GM23338 (cell line): ENCODE measurements around the gene FILIP1L. TPM values are rescaled to one million over a fixed set of nuclear protein-coding genes. Genes with fewer than 3 reads are reported as not detected.

ENCODE experiments used
- ATAC-seq: fragments of 200-7000 bp; cut with Tn5 transposase; 3 replicates; pipeline ENCODE4 v1.9.1; 2020
- DNase-seq: peaks from one replicate; pipeline ENCODE4 v3.0.0-alpha.2; 2015; ENCODE audit warnings: low spot score
- H2AFZ ChIP-seq: fragments of 200-600 bp; sonication (generic); 2 replicates; pipeline ENCODE4 v1.8.0; 2016; ENCODE audit warnings: antibody characterized with exemption, mild to moderate bottlenecking, moderate library complexity
- H3F3A ChIP-seq: fragments of 200-600 bp; sonication (generic); replicated peaks from 2 replicates; pipeline ENCODE4 v1.8.0; 2017; ENCODE audit warnings: antibody characterized with exemption, mixed run types, low read depth
- H3K27ac ChIP-seq: fragments of 200-600 bp; sonication (generic); 2 replicates; pipeline ENCODE4 v1.6.1; 2016; ENCODE audit warnings: low read depth
- H3K27me3 ChIP-seq: fragments of 200-600 bp; sonication (generic); 2 replicates; pipeline ENCODE4 v1.8.0; 2016; ENCODE audit warnings: mild to moderate bottlenecking, mixed run types, moderate library complexity; ENCODE audit not compliant: insufficient read depth
- H3K36me3 ChIP-seq: fragments of 200-600 bp; sonication (generic); 2 replicates; pipeline ENCODE4 v1.8.0; 2016; ENCODE audit warnings: mild to moderate bottlenecking; ENCODE audit not compliant: insufficient read depth
- H3K4me1 ChIP-seq: fragments of 200-600 bp; sonication (generic); 2 replicates; pipeline ENCODE4 v1.8.0; 2016; ENCODE audit warnings: mild to moderate bottlenecking, moderate library complexity; ENCODE audit not compliant: insufficient read depth
- H3K4me2 ChIP-seq: fragments of 200-600 bp; sonication (generic); 2 replicates; pipeline ENCODE4 v1.7.1; 2017; ENCODE audit warnings: mixed run types
- H3K4me3 ChIP-seq: fragments of 200-600 bp; sonication (generic); 2 replicates; pipeline ENCODE4 v1.6.1; 2016; ENCODE audit warnings: mixed run types
- H3K79me2 ChIP-seq: fragments of 200-600 bp; sonication (generic); replicated peaks from 2 replicates; pipeline ENCODE4 v1.8.0; 2017; ENCODE audit warnings: mild to moderate bottlenecking; ENCODE audit not compliant: insufficient read depth
- H3K9me2 ChIP-seq: fragments of 200-600 bp; sonication (generic); 2 replicates; pipeline ENCODE4 v1.8.0; 2017; ENCODE audit not compliant: insufficient read depth
- H4K20me1 ChIP-seq: fragments of 200-600 bp; sonication (generic); replicated peaks from 2 replicates; pipeline ENCODE4 v1.8.0; 2017; ENCODE audit warnings: mild to moderate bottlenecking; ENCODE audit not compliant: insufficient read depth
- H3K27ac Mint-ChIP-seq: 2 replicates; pipeline ENCODE4 v1.8.0; 2020; ENCODE audit warnings: inconsistent platforms, mild to moderate bottlenecking, moderate library complexity, mixed read lengths
- H3K27me3 Mint-ChIP-seq: 3 replicates; pipeline ENCODE4 v1.8.0; 2022; ENCODE audit warnings: low read depth, mild to moderate bottlenecking, moderate library complexity, mixed read lengths, inconsistent platforms; ENCODE audit not compliant: insufficient read depth, poor library complexity
- H3K36me3 Mint-ChIP-seq: 3 replicates; pipeline ENCODE4 v1.8.0; 2021; ENCODE audit warnings: low read depth, mild to moderate bottlenecking, inconsistent platforms, moderate library complexity, mixed read lengths
- H3K4me1 Mint-ChIP-seq: 3 replicates; pipeline ENCODE4 v1.8.0; 2020; ENCODE audit warnings: mild to moderate bottlenecking, inconsistent platforms, mixed read lengths
- H3K4me3 Mint-ChIP-seq: 3 replicates; pipeline ENCODE4 v1.8.0; 2021; ENCODE audit warnings: moderate library complexity, mild to moderate bottlenecking, inconsistent platforms, mixed read lengths
- H3K9me3 Mint-ChIP-seq: 3 replicates; pipeline ENCODE4 v1.8.0; 2020; ENCODE audit warnings: moderate library complexity, mild to moderate bottlenecking, inconsistent platforms, mixed read lengths
- CREB1 ChIP-seq: fragments of 250-450 bp; sonication (Bioruptor Pico); IDR thresholded peaks from 2 replicates; pipeline ENCODE4 v1.5.0; 2020; ENCODE audit warnings: low read depth, mild to moderate bottlenecking, moderate library complexity
- ETS1 ChIP-seq: IDR thresholded peaks from 2 replicates; pipeline ENCODE4 v1.6.1; 2016; ENCODE audit warnings: antibody characterized with exemption
- EZH2 ChIP-seq: fragments of 200-600 bp; sonication (generic); IDR thresholded peaks from one replicate; pipeline ENCODE4 v1.8.0; 2017; ENCODE audit warnings: antibody characterized with exemption, mild to moderate bottlenecking, low read depth; ENCODE audit not compliant: unreplicated experiment
- JUNB ChIP-seq: IDR thresholded peaks from one replicate; pipeline ENCODE4 v1.6.1; 2016; ENCODE audit warnings: antibody characterized with exemption; ENCODE audit not compliant: unreplicated experiment
- NANOG ChIP-seq: IDR thresholded peaks from 2 replicates; pipeline ENCODE4 v1.6.1; 2016; ENCODE audit warnings: antibody characterized with exemption, borderline replicate concordance
- POLR2AphosphoS5 ChIP-seq: IDR thresholded peaks from 2 replicates; pipeline ENCODE4 v1.6.1; 2016; ENCODE audit warnings: antibody characterized with exemption, low read depth
- STAT1 ChIP-seq: IDR thresholded peaks from one replicate; pipeline ENCODE4 v1.6.1; 2016; ENCODE audit warnings: antibody characterized with exemption; ENCODE audit not compliant: unreplicated experiment
- ZNF114 ChIP-seq: fragments of 250-450 bp; sonication (Bioruptor Pico); IDR thresholded peaks from 2 replicates; pipeline ENCODE4 v1.5.0; 2020; ENCODE audit warnings: mild to moderate bottlenecking, moderate library complexity
- polyA plus RNA-seq: library from polyadenylated mRNA; unstranded; fragments of >200 nt; fragmentation: Nextera tagmentation; extraction: Ambion mirVana; gene quantifications from 2 replicates; pipeline ENCODE4 v1.2.1, GENCODE V29; 2016
- total RNA-seq: library from RNA; depleted of rRNA; stranded (reverse); fragments of >200 nt; shearing (Covaris generic); gene quantifications from 2 replicates; pipeline ENCODE4 v1.2.3, GENCODE V29; 2014
- TF ChIP-seq, protein P1 (sequence below): IDR thresholded peaks from one replicate; pipeline ENCODE4 v1.6.1; 2018; ENCODE audit warnings: antibody characterized with exemption; ENCODE audit not compliant: unreplicated experiment

Gene FILIP1L
- total and polyA plus RNA-seq, 2 experiments from 2014 or later = 1.6 TPM; not detected in 1

DNA sequence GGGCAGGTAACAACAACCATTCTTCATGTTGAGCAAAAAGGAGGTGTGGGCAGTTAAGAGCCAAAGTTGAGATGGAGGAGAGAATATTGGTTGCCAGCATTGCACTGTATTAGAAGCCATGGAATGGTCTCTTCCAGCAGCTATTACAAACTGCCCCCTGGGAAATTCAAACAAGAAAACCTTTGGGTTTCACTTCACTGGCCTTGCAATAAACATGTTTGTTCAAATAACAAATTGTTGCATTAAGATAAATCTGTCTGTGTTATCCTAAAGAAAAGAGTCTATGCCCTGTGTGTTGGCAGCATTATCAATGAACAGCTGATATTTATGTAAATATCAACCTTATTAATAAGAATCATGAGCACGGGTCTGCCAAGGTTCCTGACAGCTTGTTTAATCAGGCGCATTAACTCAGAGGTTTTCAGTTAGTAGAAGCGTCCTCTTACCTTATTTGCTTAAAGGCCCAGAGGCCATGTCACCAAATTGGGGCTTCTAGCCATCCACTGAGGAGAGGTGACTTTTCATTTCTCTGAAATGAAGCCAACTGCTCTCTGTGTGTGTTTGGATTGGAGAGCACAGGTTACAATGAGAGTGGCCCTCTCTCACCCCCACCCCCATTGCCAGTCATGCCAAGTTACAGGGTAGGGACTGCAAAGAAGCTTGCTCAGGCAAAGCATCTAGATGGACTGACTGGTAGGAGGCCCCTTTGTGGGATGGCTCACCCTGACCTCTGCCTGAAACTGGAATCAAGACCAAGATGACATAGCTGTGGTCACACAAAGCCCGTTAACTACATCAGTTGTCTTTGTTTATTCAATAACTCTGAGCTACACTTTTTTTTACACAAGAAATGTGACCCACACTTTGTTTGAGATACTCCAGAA is 10.5 kb downstream of the FILIP1L start (continued):
- TF ChIP-seq, protein P1, sequence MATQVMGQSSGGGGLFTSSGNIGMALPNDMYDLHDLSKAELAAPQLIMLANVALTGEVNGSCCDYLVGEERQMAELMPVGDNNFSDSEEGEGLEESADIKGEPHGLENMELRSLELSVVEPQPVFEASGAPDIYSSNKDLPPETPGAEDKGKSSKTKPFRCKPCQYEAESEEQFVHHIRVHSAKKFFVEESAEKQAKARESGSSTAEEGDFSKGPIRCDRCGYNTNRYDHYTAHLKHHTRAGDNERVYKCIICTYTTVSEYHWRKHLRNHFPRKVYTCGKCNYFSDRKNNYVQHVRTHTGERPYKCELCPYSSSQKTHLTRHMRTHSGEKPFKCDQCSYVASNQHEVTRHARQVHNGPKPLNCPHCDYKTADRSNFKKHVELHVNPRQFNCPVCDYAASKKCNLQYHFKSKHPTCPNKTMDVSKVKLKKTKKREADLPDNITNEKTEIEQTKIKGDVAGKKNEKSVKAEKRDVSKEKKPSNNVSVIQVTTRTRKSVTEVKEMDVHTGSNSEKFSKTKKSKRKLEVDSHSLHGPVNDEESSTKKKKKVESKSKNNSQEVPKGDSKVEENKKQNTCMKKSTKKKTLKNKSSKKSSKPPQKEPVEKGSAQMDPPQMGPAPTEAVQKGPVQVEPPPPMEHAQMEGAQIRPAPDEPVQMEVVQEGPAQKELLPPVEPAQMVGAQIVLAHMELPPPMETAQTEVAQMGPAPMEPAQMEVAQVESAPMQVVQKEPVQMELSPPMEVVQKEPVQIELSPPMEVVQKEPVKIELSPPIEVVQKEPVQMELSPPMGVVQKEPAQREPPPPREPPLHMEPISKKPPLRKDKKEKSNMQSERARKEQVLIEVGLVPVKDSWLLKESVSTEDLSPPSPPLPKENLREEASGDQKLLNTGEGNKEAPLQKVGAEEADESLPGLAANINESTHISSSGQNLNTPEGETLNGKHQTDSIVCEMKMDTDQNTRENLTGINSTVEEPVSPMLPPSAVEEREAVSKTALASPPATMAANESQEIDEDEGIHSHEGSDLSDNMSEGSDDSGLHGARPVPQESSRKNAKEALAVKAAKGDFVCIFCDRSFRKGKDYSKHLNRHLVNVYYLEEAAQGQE = no peak
- TF ChIP-seq ZNF114 (CRISPR knock-in tag) (no peak), EZH2 (no peak), ETS1 (no peak), CREB1 (CRISPR knock-in tag) (no peak), POLR2AphosphoS5 (no peak), NANOG (no peak), JUNB (no peak)

GRCh38 chr3:100102757-100103156 is 11.5 kb downstream of the FILIP1L start:
- ATAC-seq (no peak), DNase-seq (no peak)
- Histone ChIP-seq H2AFZ (no peak overlapping the region), H3K27ac (no peak overlapping the region), H3F3A (no peaks in the 10 kb centered on the region), H3K9me2 (no peaks in the 10 kb centered on the region), H3K36me3 (no peaks in the 10 kb centered on the region), H4K20me1 (no peaks in the 10 kb centered on the region), H3K4me2 (no peak overlapping the region), H3K4me3 (no peak overlapping the region), H3K4me1 (0 out of 2 replicates have a peak, but pooled peaks cover 7% of the 10 kb centered on the region), H3K27me3 (no peaks in the 10 kb centered on the region), H3K79me2 (no peaks in the 10 kb centered on the region)
- Mint-ChIP-seq H3K27me3 (peaks cover 1% of the 10 kb centered on the region), H3K4me3 (no peak overlapping the region), H3K27ac (no peak overlapping the region; the same call in 1 of the 2 replicates), H3K9me3 (no peaks in the 10 kb centered on the region), H3K36me3 (no peaks in the 10 kb centered on the region; the same call in 2 of the 3 replicates), H3K4me1 (peaks cover 39% of the 10 kb centered on the region; the same call in 2 of the 3 replicates)
- TF ChIP-seq STAT1 (no peak), NANOG (no peak), JUNB (no peak), ZNF114 (CRISPR knock-in tag) (no peak), CREB1 (CRISPR knock-in tag) (no peak)
- TF ChIP-seq, protein P1 = no peak
